IMR-90 (cell line): ENCODE data around the gene C1QTNF12. TPM values are rescaled to one million over a fixed set of nuclear protein-coding genes. Genes with fewer than 3 reads are reported as not detected.
A peak's percentile ranks its signal among the peaks of the same experiment; 100 is the strongest.

Experiments used
- ATAC-seq: fragments of 200-7000 bp; cut with Tn5 transposase; 2 replicates; pipeline ENCODE4 v1.9.1; 2020; ENCODE audit warnings: low read depth, mild to moderate bottlenecking, moderate library complexity
- BruUV-seq: library from RNA; stranded (reverse); fragments of 400-500 nt; replicated peaks from 2 replicates; lab custom pipeline; 2021; lab: Mats Ljungman, UMichigan
- CTCF ChIA-PET: fragments of 300-600 bp; formaldehyde crosslinking; extraction: SDS; loops from one replicate; lab custom pipeline; 2021; ENCODE audit warnings: antibody characterized with exemption; lab: Yijun Ruan, JAX
- POLR2A ChIA-PET: fragments of 300-600 bp; sonication (Branson Sonifier 250); formaldehyde crosslinking; loops from one replicate; lab custom pipeline; 2022; ENCODE audit warnings: antibody characterized with exemption; ENCODE audit not compliant: unreplicated experiment; lab: Charles Lee
- DNase-seq: peaks from one replicate; pipeline ENCODE4 v3.0.0; 2013
- H2AFZ ChIP-seq: replicated peaks from 2 replicates; pipeline ENCODE3; 2013; ENCODE audit warnings: low read length, mild to moderate bottlenecking; ENCODE audit not compliant: poor library complexity
- H2AK5ac ChIP-seq: 2 replicates; pipeline ENCODE4 v1.6.1; 2013; ENCODE audit warnings: low read depth, low read length, inconsistent platforms
- H2AK9ac ChIP-seq: replicated peaks from 2 replicates; pipeline ENCODE3; 2013; ENCODE audit warnings: mild to moderate bottlenecking, low read depth, low read length, moderate library complexity; ENCODE audit not compliant: poor library complexity
- H2BK120ac ChIP-seq: 2 replicates; pipeline ENCODE4 v1.6.1; 2013; ENCODE audit warnings: low read depth, low read length, inconsistent platforms
- H2BK15ac ChIP-seq: 3 replicates; pipeline ENCODE4 v1.6.1; 2013; ENCODE audit warnings: low read depth, low read length, inconsistent platforms
- H2BK20ac ChIP-seq: 2 replicates; pipeline ENCODE4 v1.6.1; 2013; ENCODE audit warnings: low read depth, mild to moderate bottlenecking, inconsistent platforms, low read length, moderate library complexity
- H2BK5ac ChIP-seq: 2 replicates; pipeline ENCODE4 v1.6.1; 2013; ENCODE audit warnings: mild to moderate bottlenecking, low read depth, low read length, inconsistent platforms; ENCODE audit not compliant: poor library complexity, severe bottlenecking
- H3K14ac ChIP-seq: replicated peaks from 2 replicates; pipeline ENCODE4 v1.6.1; 2013; ENCODE audit warnings: low read depth, low read length, inconsistent platforms
- H3K18ac ChIP-seq: 2 replicates; pipeline ENCODE4 v1.6.1; 2013; ENCODE audit warnings: low read depth, low read length, control low read depth
- H3K23ac ChIP-seq: 2 replicates; pipeline ENCODE4 v1.6.1; 2013; ENCODE audit warnings: low read depth, low read length, inconsistent platforms
- H3K27ac ChIP-seq: 2 replicates; pipeline ENCODE4 v1.5.1; 2013; ENCODE audit warnings: mild to moderate bottlenecking, control low read depth, low read length; ENCODE audit not compliant: insufficient read depth
- H3K27me3 ChIP-seq: 2 replicates; pipeline ENCODE4 v1.6.1; 2013; ENCODE audit warnings: low read length; ENCODE audit not compliant: control insufficient read depth, insufficient read depth
- H3K36me3 ChIP-seq: 2 replicates; pipeline ENCODE4 v1.6.1; 2013; ENCODE audit warnings: low read length, mixed read lengths; ENCODE audit not compliant: control insufficient read depth, insufficient read depth
- H3K4ac ChIP-seq: 2 replicates; pipeline ENCODE4 v1.6.1; 2013; ENCODE audit warnings: low read depth, low read length, inconsistent platforms
- H3K4me1 ChIP-seq: 2 replicates; pipeline ENCODE4 v1.6.1; 2013; ENCODE audit warnings: low read length, mixed read lengths; ENCODE audit not compliant: control insufficient read depth, insufficient read depth
- H3K4me2 ChIP-seq: 2 replicates; pipeline ENCODE4 v1.6.1; 2013; ENCODE audit warnings: low read depth, mild to moderate bottlenecking, control low read depth, low read length, moderate library complexity
- H3K4me3 ChIP-seq: 2 replicates; pipeline ENCODE4 v1.5.1; 2013; ENCODE audit warnings: low read depth, mild to moderate bottlenecking, control low read depth, low read length, moderate library complexity; ENCODE audit not compliant: insufficient read depth
- H3K56ac ChIP-seq: 2 replicates; pipeline ENCODE4 v1.6.1; 2013; ENCODE audit warnings: low read length, inconsistent platforms; ENCODE audit not compliant: insufficient read depth; ENCODE audit errors: extremely low read depth
- H3K79me1 ChIP-seq, 2 experiments: 2 replicates each; pipeline ENCODE4 v1.6.1; 2013; ENCODE audit warnings: low read length in 2 of 2, inconsistent platforms in 1 of 2, low read depth in 1 of 2
- H3K9ac ChIP-seq: 2 replicates; pipeline ENCODE4 v1.6.1; 2013; ENCODE audit warnings: low read depth, low read length, control low read depth
- H3K9me1 ChIP-seq: 2 replicates; pipeline ENCODE4 v1.6.1; 2013; ENCODE audit warnings: low read length, inconsistent platforms; ENCODE audit not compliant: insufficient read depth
- H3K9me3 ChIP-seq: 2 replicates; pipeline ENCODE4 v1.6.1; 2013; ENCODE audit warnings: low read length; ENCODE audit not compliant: control insufficient read depth, insufficient read depth
- H4K20me1 ChIP-seq: 2 replicates; pipeline ENCODE4 v1.6.1; 2013; ENCODE audit warnings: low read length, inconsistent platforms; ENCODE audit not compliant: insufficient read depth
- H4K5ac ChIP-seq: 2 replicates; pipeline ENCODE4 v1.6.1; 2013; ENCODE audit warnings: mild to moderate bottlenecking, low read depth, low read length, control low read depth
- H4K8ac ChIP-seq, 2 experiments: 2 replicates each; pipeline ENCODE4 v1.6.1; 2013; ENCODE audit warnings: low read depth in 2 of 2, low read length in 2 of 2, control low read depth in 1 of 2, inconsistent platforms in 1 of 2
- H4K91ac ChIP-seq: 2 replicates; pipeline ENCODE4 v1.6.1; 2013; ENCODE audit warnings: low read depth, low read length, inconsistent platforms; ENCODE audit not compliant: insufficient read depth
- BHLHE40 ChIP-seq: fragments of 150-350 bp; IDR thresholded peaks from 2 replicates; pipeline ENCODE4 v1.6.1; 2016; ENCODE audit warnings: mild to moderate bottlenecking, low read depth, low read length
- CEBPB ChIP-seq: IDR thresholded peaks from 2 replicates; pipeline ENCODE4 v1.6.1; 2012; ENCODE audit warnings: low read depth, low read length, improper control_type of control experiment
- CHD1 ChIP-seq: IDR thresholded peaks from 2 replicates; pipeline ENCODE4 v1.6.1; 2012; ENCODE audit warnings: low read depth, low read length, improper control_type of control experiment
- FOS ChIP-seq: fragments of 150-350 bp; IDR thresholded peaks from 2 replicates; pipeline ENCODE4 v1.6.1; 2016; ENCODE audit warnings: low read depth, low read length
- MAFK ChIP-seq: IDR thresholded peaks from 2 replicates; pipeline ENCODE4 v1.6.1; 2012; ENCODE audit warnings: low read depth, low read length, improper control_type of control experiment
- MAZ ChIP-seq: IDR thresholded peaks from 2 replicates; pipeline ENCODE4 v1.6.1; 2012; ENCODE audit warnings: low read depth, mild to moderate bottlenecking, low read length, improper control_type of control experiment, moderate library complexity, borderline replicate concordance
- MXI1 ChIP-seq: IDR thresholded peaks from 2 replicates; pipeline ENCODE4 v1.6.1; 2012; ENCODE audit warnings: low read depth, mild to moderate bottlenecking, low read length, moderate library complexity, borderline replicate concordance
- NFE2L2 ChIP-seq: fragments of 150-350 bp; IDR thresholded peaks from 2 replicates; pipeline ENCODE4 v1.6.1; 2016; ENCODE audit warnings: low read depth, mild to moderate bottlenecking, low read length
- POLR2A ChIP-seq: IDR thresholded peaks from 2 replicates; pipeline ENCODE4 v1.6.1; 2012; ENCODE audit warnings: mild to moderate bottlenecking, low read depth, low read length
- RAD21 ChIP-seq: IDR thresholded peaks from 2 replicates; pipeline ENCODE4 v1.6.1; 2012; ENCODE audit warnings: low read length, improper control_type of control experiment
- RCOR1 ChIP-seq: IDR thresholded peaks from 2 replicates; pipeline ENCODE4 v1.6.1; 2012; ENCODE audit warnings: mild to moderate bottlenecking, low read length, improper control_type of control experiment; ENCODE audit not compliant: insufficient replicate concordance
- RFX5 ChIP-seq: IDR thresholded peaks from 2 replicates; pipeline ENCODE4 v1.8.0; 2012; ENCODE audit warnings: low read depth, mild to moderate bottlenecking, low read length, moderate library complexity
- SMC3 ChIP-seq: fragments of 150-350 bp; IDR thresholded peaks from 2 replicates; pipeline ENCODE4 v1.6.1; 2016; ENCODE audit warnings: low read depth, mild to moderate bottlenecking, antibody characterized with exemption, low read length, moderate library complexity
- USF2 ChIP-seq: fragments of 150-350 bp; IDR thresholded peaks from 2 replicates; pipeline ENCODE4 v1.6.1; 2017; ENCODE audit warnings: mild to moderate bottlenecking, antibody characterized with exemption, low read length, low read depth
- WGBS, 2 experiments: methylation state at CpG; one replicate each; pipeline versions ENCODE4 v1.1.5 to v1.1.7; 2013; ENCODE audit warnings: missing lambda C conversion rate in 2 of 2; ENCODE audit not compliant: insufficient read length in 1 of 2; ENCODE audit errors: extremely low coverage in 2 of 2; 5-methylcytosine and 5-hydroxymethylcytosine counted together
- dilution Hi-C: fragments of 300-500 bp; cut with HindIII; formaldehyde crosslinking; loops from one replicate; pipeline ENCODE4 v1.14.3; 2018; ENCODE audit warnings: low sequenced_read_pairs; ENCODE audit not compliant: unreplicated experiment
- in situ Hi-C: fragments of 300-500 bp; cut with MboI; formaldehyde crosslinking; loops from 3 replicates; pipeline ENCODE4 v1.14.3; 2019; ENCODE audit warnings: low sequenced_read_pairs, inconsistent platforms, mixed read lengths
- intact Hi-C: fragments of 100-400 bp; cut with micrococcal nuclease; formaldehyde crosslinking; loops from 2 replicates; pipeline ENCODE4 v1.10.0; 2022
- polyA plus RNA-seq, 3 experiments: library from polyadenylated mRNA; depleted of rRNA; stranded (reverse); fragments of >200 nt; gene quantifications; 2 replicates each; pipeline ENCODE4 v1.2.3, GENCODE V29; 2012; ENCODE audit warnings: low replicate concordance in 1 of 3
- total RNA-seq: library from RNA; depleted of rRNA; stranded (reverse); fragments of >200 nt; gene quantifications from 2 replicates; pipeline ENCODE4 v1.2.3, GENCODE V29; 2012
- TF ChIP-seq, protein P1 (sequence below): fragments of 150-350 bp; IDR thresholded peaks from 2 replicates; pipeline ENCODE4 v1.6.1; 2016; ENCODE audit warnings: low read depth, mild to moderate bottlenecking, low read length, moderate library complexity, borderline replicate concordance
- TF ChIP-seq, protein P2 (sequence below): conservative IDR thresholded peaks from 2 replicates; pipeline ENCODE4 v1.5.1; 2012; ENCODE audit warnings: mild to moderate bottlenecking, low read depth, low read length, improper control_type of control experiment

The C1QTNF12 gene
- total and polyA plus RNA-seq, 2 of the 4 experiments (the other 2 are of a cell fraction) = 0.36 to 1.1 TPM

DNA sequence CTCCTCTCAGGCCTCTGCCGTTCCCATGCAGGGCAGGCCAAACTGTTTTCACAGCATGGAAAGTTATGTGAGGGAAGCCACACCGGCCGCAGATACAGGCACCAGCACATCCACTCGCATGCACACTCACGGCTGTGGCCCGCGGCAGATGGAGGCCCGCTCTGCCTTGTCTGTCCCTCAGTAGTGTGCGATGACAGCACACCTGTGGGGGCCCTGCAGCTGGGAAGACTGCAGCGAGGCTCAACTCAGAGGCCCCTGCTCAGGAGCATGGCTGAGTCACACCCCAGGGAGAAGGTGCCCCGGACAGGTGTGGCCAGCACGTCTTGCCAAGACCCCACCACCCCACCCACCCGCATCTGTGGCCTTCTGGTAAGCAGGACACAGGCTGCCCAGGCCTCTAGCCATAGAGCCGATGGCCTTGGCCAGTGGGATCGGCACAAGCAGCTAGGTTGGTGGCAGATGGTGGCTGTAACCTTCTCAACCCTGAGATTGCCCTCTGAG lies 28.5 kb upstream of the C1QTNF12 start:
- peak overlapping the region; percentile 87; the same call in 2 of the 3 replicates for H2BK15ac ChIP-seq
- ChIA-PET CTCF (interaction anchor here (1.2 kb wide), 1 partner anchor 15 kb away, joined by 5 read pairs; no protein-coding TSS in a partner anchor), POLR2A (no interaction called here)
- H3K4me1 ChIP-seq = peaks cover 38% of the 10 kb centered on the region
- peak overlapping the region; percentile 98 for H2BK5ac ChIP-seq
- TF ChIP-seq, protein P1, sequence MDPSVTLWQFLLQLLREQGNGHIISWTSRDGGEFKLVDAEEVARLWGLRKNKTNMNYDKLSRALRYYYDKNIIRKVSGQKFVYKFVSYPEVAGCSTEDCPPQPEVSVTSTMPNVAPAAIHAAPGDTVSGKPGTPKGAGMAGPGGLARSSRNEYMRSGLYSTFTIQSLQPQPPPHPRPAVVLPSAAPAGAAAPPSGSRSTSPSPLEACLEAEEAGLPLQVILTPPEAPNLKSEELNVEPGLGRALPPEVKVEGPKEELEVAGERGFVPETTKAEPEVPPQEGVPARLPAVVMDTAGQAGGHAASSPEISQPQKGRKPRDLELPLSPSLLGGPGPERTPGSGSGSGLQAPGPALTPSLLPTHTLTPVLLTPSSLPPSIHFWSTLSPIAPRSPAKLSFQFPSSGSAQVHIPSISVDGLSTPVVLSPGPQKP = no peak
- TF ChIP-seq RAD21 (no peak), POLR2A (no peak), MAZ (no peak), USF2 (no peak), FOS (no peak), RCOR1 (no peak), MXI1 (no peak), CHD1 (no peak), MAFK (no peak), BHLHE40 (no peak), RFX5 (no peak), SMC3 (no peak), CEBPB (no peak), NFE2L2 (no peak)
- TF ChIP-seq, protein P2, sequence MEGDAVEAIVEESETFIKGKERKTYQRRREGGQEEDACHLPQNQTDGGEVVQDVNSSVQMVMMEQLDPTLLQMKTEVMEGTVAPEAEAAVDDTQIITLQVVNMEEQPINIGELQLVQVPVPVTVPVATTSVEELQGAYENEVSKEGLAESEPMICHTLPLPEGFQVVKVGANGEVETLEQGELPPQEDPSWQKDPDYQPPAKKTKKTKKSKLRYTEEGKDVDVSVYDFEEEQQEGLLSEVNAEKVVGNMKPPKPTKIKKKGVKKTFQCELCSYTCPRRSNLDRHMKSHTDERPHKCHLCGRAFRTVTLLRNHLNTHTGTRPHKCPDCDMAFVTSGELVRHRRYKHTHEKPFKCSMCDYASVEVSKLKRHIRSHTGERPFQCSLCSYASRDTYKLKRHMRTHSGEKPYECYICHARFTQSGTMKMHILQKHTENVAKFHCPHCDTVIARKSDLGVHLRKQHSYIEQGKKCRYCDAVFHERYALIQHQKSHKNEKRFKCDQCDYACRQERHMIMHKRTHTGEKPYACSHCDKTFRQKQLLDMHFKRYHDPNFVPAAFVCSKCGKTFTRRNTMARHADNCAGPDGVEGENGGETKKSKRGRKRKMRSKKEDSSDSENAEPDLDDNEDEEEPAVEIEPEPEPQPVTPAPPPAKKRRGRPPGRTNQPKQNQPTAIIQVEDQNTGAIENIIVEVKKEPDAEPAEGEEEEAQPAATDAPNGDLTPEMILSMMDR = no peak
- no peak overlapping the region for H3K56ac ChIP-seq
- peak overlapping the region; percentile 66; the same call in 1 of the 2 replicates for H4K5ac ChIP-seq
- H3K18ac ChIP-seq = no peak overlapping the region
- peak overlapping the region; percentile 80 for H4K91ac ChIP-seq
- H4K8ac ChIP-seq = peak overlapping the region; percentile 91 to 96; a peak in 3 of 4 replicates
- peaks cover 18% of the 10 kb centered on the region for H3K36me3 ChIP-seq
- no peaks in the 10 kb centered on the region for H3K27me3 ChIP-seq
- H2BK20ac ChIP-seq = peak overlapping the region; percentile 90
- H3K23ac ChIP-seq = peak overlapping the region; percentile 89; the same call in 1 of the 2 replicates
- H3K9me1 ChIP-seq = peaks cover 27% of the 10 kb centered on the region
- peak overlapping the region; percentile 99 for H2AK9ac ChIP-seq
- DNase-seq = no peak
- H4K20me1 ChIP-seq = peaks cover 22% of the 10 kb centered on the region
- no peaks in the 10 kb centered on the region for H3K9me3 ChIP-seq
- peak overlapping the region; percentile 98 for H3K27ac ChIP-seq
- no peak for ATAC-seq
- intact Hi-C loops (no loop called here), dilution Hi-C loops (no loop called here), in situ Hi-C loops (no loop called here)
- no peak overlapping the region for H3K4me3 ChIP-seq
- peak overlapping the region; percentile 95 for H2AK5ac ChIP-seq
- H3K9ac ChIP-seq = no peak overlapping the region
- H3K4ac ChIP-seq = peak overlapping the region; percentile 90
- H3K14ac ChIP-seq = peak overlapping the region; percentile 79; the same call in 1 of the 2 replicates
- WGBS, 2 experiments = 89% methylated on average over 5 of the region's 15 CpGs; no CpG with 5 or more reads in 1 of the 2 experiments
- H2AFZ ChIP-seq = peak overlapping the region; percentile 98
- H2BK120ac ChIP-seq = peak overlapping the region; percentile 44
- peaks cover 8 to 46% of the 10 kb centered on the region in 2 experiments; a peak in 3 of 4 replicates for H3K79me1 ChIP-seq
- H3K4me2 ChIP-seq = peak overlapping the region; percentile 96
- BruUV-seq = no TSS peak
